Measurements from ENCODE around the gene SLC26A4. TPM values are rescaled to one million over a fixed set of nuclear protein-coding genes. Genes with fewer than 3 reads are reported as not detected.

Gene SLC26A4
- total RNA-seq, 1 experiment from 2014 or later, result 0.22 TPM

DNA sequence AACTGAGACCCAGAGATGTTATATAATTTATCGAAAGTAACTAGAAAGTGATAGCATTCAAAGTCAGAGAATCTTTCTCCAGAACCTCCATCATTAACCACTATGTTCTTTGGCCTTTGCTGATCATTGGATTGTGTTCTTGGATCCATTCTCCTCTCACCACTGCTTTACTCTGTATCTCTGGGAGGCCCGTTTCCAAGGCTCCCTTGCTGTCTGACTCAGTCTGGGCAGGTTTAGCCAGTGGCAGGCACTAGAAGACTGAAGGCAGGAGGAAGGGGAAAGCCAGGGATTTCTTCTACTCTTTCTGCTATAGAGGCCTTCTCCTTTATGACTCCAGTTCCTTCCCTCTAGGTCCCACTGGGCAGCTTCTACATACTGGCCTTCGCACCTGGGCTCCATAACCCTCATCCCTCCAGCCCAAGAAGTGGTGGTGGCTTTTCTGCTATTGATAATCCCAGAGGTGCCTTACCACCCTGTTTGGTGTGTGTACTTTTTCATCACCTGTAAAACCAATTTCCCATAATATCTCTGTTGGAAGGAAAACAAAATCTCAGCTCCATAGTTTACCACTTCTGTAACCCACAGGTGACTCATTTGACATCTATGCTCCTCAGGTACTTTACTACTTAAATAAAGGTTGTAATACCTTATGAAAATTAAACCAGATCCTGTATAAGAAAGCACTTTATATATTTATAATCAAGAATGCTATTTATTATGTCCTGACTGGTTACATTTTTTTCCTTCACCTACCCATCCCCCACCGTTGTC, 44.5 kb upstream of the SLC26A4 start (continued):
- TF ChIP-seq, protein P1, sequence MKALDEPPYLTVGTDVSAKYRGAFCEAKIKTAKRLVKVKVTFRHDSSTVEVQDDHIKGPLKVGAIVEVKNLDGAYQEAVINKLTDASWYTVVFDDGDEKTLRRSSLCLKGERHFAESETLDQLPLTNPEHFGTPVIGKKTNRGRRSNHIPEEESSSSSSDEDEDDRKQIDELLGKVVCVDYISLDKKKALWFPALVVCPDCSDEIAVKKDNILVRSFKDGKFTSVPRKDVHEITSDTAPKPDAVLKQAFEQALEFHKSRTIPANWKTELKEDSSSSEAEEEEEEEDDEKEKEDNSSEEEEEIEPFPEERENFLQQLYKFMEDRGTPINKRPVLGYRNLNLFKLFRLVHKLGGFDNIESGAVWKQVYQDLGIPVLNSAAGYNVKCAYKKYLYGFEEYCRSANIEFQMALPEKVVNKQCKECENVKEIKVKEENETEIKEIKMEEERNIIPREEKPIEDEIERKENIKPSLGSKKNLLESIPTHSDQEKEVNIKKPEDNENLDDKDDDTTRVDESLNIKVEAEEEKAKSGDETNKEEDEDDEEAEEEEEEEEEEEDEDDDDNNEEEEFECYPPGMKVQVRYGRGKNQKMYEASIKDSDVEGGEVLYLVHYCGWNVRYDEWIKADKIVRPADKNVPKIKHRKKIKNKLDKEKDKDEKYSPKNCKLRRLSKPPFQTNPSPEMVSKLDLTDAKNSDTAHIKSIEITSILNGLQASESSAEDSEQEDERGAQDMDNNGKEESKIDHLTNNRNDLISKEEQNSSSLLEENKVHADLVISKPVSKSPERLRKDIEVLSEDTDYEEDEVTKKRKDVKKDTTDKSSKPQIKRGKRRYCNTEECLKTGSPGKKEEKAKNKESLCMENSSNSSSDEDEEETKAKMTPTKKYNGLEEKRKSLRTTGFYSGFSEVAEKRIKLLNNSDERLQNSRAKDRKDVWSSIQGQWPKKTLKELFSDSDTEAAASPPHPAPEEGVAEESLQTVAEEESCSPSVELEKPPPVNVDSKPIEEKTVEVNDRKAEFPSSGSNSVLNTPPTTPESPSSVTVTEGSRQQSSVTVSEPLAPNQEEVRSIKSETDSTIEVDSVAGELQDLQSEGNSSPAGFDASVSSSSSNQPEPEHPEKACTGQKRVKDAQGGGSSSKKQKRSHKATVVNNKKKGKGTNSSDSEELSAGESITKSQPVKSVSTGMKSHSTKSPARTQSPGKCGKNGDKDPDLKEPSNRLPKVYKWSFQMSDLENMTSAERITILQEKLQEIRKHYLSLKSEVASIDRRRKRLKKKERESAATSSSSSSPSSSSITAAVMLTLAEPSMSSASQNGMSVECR (CRISPR knock-in tag; IDR thresholded peaks at IDR 0.05; ENCODE audit: borderline replicate concordance), result no peak
- TF ChIP-seq EMX1 (CRISPR knock-in tag; IDR thresholded peaks at IDR 0.05), result no peak

DNA sequence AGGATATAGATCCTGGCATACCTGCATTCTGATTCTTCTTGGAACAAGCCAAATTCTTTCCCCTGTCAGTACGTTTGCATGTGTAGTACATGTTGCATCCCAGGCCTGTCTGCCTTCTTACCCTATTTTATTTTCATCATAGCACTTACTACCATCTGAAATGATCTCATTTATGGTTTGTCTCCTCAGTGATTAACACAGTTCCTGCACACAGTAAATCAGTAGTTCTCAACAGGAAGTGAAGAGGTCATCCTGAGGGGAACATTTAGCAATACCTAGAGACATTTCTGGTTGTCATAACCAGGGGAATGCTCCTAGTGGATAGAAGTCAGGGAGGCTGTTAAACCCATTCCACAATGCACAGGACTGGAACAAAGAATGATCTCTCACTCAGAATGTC, 38.2 kb upstream of the SLC26A4 start:
- CTCF ChIA-PET, result no interaction called here
- no peak for ATAC-seq
- H3K27me3 Mint-ChIP-seq (ENCODE audit: low read depth), result no peaks in the 10 kb centered on the region
- no peak overlapping the region for H3K4me3 Mint-ChIP-seq
- no peak overlapping the region for H3K27ac Mint-ChIP-seq
- no peak for DNase-seq (ENCODE audit: low spot score)
- POLR2A ChIA-PET, result no interaction called here
- no peaks in the 10 kb centered on the region for H3K4me1 Mint-ChIP-seq
- TF ChIP-seq FOXK1 (CRISPR knock-in tag; IDR thresholded peaks at IDR 0.05), result no peak
- TF ChIP-seq, protein P2, sequence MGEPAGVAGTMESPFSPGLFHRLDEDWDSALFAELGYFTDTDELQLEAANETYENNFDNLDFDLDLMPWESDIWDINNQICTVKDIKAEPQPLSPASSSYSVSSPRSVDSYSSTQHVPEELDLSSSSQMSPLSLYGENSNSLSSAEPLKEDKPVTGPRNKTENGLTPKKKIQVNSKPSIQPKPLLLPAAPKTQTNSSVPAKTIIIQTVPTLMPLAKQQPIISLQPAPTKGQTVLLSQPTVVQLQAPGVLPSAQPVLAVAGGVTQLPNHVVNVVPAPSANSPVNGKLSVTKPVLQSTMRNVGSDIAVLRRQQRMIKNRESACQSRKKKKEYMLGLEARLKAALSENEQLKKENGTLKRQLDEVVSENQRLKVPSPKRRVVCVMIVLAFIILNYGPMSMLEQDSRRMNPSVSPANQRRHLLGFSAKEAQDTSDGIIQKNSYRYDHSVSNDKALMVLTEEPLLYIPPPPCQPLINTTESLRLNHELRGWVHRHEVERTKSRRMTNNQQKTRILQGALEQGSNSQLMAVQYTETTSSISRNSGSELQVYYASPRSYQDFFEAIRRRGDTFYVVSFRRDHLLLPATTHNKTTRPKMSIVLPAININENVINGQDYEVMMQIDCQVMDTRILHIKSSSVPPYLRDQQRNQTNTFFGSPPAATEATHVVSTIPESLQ (CRISPR knock-in tag; IDR thresholded peaks at IDR 0.05), result no peak
- TF ChIP-seq ZNF396 (CRISPR knock-in tag; IDR thresholded peaks at IDR 0.05; ENCODE audit: borderline replicate concordance), result no peak
- TF ChIP-seq, protein P3, sequence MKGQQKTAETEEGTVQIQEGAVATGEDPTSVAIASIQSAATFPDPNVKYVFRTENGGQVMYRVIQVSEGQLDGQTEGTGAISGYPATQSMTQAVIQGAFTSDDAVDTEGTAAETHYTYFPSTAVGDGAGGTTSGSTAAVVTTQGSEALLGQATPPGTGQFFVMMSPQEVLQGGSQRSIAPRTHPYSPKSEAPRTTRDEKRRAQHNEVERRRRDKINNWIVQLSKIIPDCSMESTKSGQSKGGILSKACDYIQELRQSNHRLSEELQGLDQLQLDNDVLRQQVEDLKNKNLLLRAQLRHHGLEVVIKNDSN (CRISPR knock-in tag; IDR thresholded peaks at IDR 0.05), result no peak
- no peak for TF ChIP-seq ZNF263 (CRISPR knock-in tag; IDR thresholded peaks at IDR 0.05; ENCODE audit: low read depth)
- no peak for TF ChIP-seq NR3C1 (CRISPR knock-in tag; conservative IDR thresholded peaks at IDR 0.05; ENCODE audit: low read depth)
- no peak for TF ChIP-seq MYBL2 (CRISPR knock-in tag; IDR thresholded peaks at IDR 0.05)
- TF ChIP-seq TEAD1 (CRISPR knock-in tag; IDR thresholded peaks at IDR 0.05), result no peak
- no peaks in the 10 kb centered on the region for H3K36me3 Mint-ChIP-seq
- peaks cover 7% of the 10 kb centered on the region for H3K9me3 Mint-ChIP-seq

DNA sequence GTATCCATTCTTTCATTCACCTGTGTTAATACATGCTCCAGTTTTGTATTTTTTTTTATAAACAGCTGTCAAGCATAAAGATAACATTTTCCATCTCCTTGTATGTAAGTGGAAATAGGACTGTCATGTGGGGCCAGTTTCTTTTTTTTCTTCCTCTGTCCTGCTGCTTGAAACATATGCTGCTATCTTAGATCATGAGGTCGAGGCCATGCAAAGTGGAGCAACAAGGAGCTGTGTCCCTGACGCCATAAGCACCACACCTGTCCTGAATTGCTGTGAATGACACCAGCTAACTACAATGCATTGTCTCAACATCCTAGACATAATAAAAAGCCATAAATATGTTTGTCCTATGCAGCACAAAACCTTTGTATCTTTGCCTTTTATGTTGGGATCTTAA, 37.7 kb upstream of the SLC26A4 start:
- H3K36me3 Mint-ChIP-seq, result no peaks in the 10 kb centered on the region
- H3K27ac Mint-ChIP-seq, result no peak overlapping the region

More for the DNA sequence above, 37.7 kb upstream of the SLC26A4 start:
- Mint-ChIP-seq H3K27me3 (ENCODE audit: low read depth) (no peaks in the 10 kb centered on the region), H3K9me3 (peaks cover 7% of the 10 kb centered on the region), H3K4me3 (no peak overlapping the region), H3K4me1 (no peaks in the 10 kb centered on the region)
- TF ChIP-seq NR3C1 (CRISPR knock-in tag; conservative IDR thresholded peaks at IDR 0.05; ENCODE audit: low read depth) (no peak), GRHL2 (CRISPR knock-in tag; IDR thresholded peaks at IDR 0.05; ENCODE audit: insufficient replicate concordance, severe bottlenecking) (no peak), MXD4 (CRISPR knock-in tag; IDR thresholded peaks at IDR 0.05; ENCODE audit: borderline replicate concordance) (no peak), ZNF416 (CRISPR knock-in tag; IDR thresholded peaks at IDR 0.05) (no peak), ZNF232 (CRISPR knock-in tag; IDR thresholded peaks at IDR 0.05) (no peak), ZNF423 (CRISPR knock-in tag; IDR thresholded peaks at IDR 0.05) (no peak), SMAD3 (CRISPR knock-in tag; IDR thresholded peaks at IDR 0.05; ENCODE audit: borderline replicate concordance) (no peak)
- TF ChIP-seq, protein P4, sequence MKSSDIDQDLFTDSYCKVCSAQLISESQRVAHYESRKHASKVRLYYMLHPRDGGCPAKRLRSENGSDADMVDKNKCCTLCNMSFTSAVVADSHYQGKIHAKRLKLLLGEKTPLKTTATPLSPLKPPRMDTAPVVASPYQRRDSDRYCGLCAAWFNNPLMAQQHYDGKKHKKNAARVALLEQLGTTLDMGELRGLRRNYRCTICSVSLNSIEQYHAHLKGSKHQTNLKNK (CRISPR knock-in tag; IDR thresholded peaks at IDR 0.05), result no peak
- TF ChIP-seq, protein P5, sequence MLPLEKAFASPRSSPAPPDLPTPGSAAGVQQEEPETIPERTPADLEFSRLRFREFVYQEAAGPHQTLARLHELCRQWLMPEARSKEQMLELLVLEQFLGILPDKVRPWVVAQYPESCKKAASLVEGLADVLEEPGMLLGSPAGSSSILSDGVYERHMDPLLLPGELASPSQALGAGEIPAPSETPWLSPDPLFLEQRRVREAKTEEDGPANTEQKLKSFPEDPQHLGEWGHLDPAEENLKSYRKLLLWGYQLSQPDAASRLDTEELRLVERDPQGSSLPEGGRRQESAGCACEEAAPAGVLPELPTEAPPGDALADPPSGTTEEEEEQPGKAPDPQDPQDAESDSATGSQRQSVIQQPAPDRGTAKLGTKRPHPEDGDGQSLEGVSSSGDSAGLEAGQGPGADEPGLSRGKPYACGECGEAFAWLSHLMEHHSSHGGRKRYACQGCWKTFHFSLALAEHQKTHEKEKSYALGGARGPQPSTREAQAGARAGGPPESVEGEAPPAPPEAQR (CRISPR knock-in tag; IDR thresholded peaks at IDR 0.05), result no peak
- TF ChIP-seq, protein P6, sequence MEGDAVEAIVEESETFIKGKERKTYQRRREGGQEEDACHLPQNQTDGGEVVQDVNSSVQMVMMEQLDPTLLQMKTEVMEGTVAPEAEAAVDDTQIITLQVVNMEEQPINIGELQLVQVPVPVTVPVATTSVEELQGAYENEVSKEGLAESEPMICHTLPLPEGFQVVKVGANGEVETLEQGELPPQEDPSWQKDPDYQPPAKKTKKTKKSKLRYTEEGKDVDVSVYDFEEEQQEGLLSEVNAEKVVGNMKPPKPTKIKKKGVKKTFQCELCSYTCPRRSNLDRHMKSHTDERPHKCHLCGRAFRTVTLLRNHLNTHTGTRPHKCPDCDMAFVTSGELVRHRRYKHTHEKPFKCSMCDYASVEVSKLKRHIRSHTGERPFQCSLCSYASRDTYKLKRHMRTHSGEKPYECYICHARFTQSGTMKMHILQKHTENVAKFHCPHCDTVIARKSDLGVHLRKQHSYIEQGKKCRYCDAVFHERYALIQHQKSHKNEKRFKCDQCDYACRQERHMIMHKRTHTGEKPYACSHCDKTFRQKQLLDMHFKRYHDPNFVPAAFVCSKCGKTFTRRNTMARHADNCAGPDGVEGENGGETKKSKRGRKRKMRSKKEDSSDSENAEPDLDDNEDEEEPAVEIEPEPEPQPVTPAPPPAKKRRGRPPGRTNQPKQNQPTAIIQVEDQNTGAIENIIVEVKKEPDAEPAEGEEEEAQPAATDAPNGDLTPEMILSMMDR (IDR thresholded peaks at IDR 0.05), result no peak
- DNase-seq (ENCODE audit: low spot score), result no peak
- ChIA-PET CTCF (no interaction called here), POLR2A (no interaction called here)
- no peak for ATAC-seq

All from WTC11 (cell line).